K562 (cell line): ENCODE data around the gene ZNF354B. TPM values are rescaled to one million over a fixed set of nuclear protein-coding genes. Genes with fewer than 3 reads are reported as not detected.

Source experiments
- ATAC-seq: fragments of 200-7000 bp; cut with Tn5 transposase; 3 replicates; pipeline ENCODE4 v1.9.1; 2020; ENCODE audit warnings: moderate library complexity
- BruUV-seq: library from RNA; stranded (reverse); fragments of 400-500 nt; replicated peaks from 2 replicates; lab custom pipeline; 2021; lab: Mats Ljungman, UMichigan
- CTCF ChIA-PET: fragments of 300-600 bp; formaldehyde crosslinking; extraction: SDS; loops from one replicate; lab custom pipeline; 2021; ENCODE audit warnings: low intra/inter-chr PET ratio; lab: Yijun Ruan, JAX
- POLR2A ChIA-PET: fragments of 300-600, 350-650 bp; sonication (Branson Sonifier 250); formaldehyde crosslinking; extraction: SDS; loops from one replicate; lab custom pipeline; 2021; ENCODE audit warnings: antibody characterized with exemption, inconsistent platforms; lab: Yijun Ruan, JAX
- DNase-seq, 4 experiments: peaks; one replicate each; pipeline versions ENCODE4 v3.0.0 to v3.0.0-alpha.2; 2011 to 2018; ENCODE audit warnings: low spot score in 3 of 4, mixed read lengths in 3 of 4; ENCODE audit errors: extremely low read depth in 1 of 4
- FAIRE-seq: peaks from 2 replicates; lab custom pipeline; 2011; peaks lifted over from hg19 to GRCh38; lab: Jason Lieb, UNC
- H2AFZ ChIP-seq: 2 replicates; pipeline ENCODE4 v1.6.0; 2011; ENCODE audit warnings: low read depth, low read length, control low read depth, inconsistent platforms
- H3K27ac ChIP-seq: fragments of 200-600 bp; 3 replicates; pipeline ENCODE4 v1.8.0; 2011; ENCODE audit warnings: low read depth, mild to moderate bottlenecking, control low read depth, inconsistent platforms, low read length, moderate library complexity, mixed read lengths; ENCODE audit errors: extremely low read depth
- H3K27me3 ChIP-seq, 2 experiments: fragments of 300-600 bp in 1 of 2; 2 replicates in 1 of 2; 3 replicates in 1 of 2; pipeline versions ENCODE4 v1.6.0 to v1.8.0; 2011; ENCODE audit warnings: inconsistent platforms in 2 of 2, low read length in 2 of 2, mild to moderate bottlenecking in 1 of 2, mixed read lengths in 1 of 2, moderate library complexity in 1 of 2; ENCODE audit not compliant: control insufficient read depth in 2 of 2, insufficient read depth in 2 of 2
- H3K36me3 ChIP-seq: fragments of 300-600 bp; 3 replicates; pipeline ENCODE4 v1.8.0; 2011; ENCODE audit warnings: mild to moderate bottlenecking, low read length, inconsistent platforms; ENCODE audit not compliant: control insufficient read depth, insufficient read depth
- H3K4me1 ChIP-seq, 2 experiments: fragments of 200-600 bp in 1 of 2; replicated peaks in 1 of 2; 2 replicates in 1 of 2; 3 replicates in 1 of 2; pipeline versions ENCODE4 v1.5.1 to v1.8.0; 2011; ENCODE audit warnings: inconsistent platforms in 2 of 2, low read length in 2 of 2, mild to moderate bottlenecking in 1 of 2, mixed read lengths in 1 of 2, moderate library complexity in 1 of 2; ENCODE audit not compliant: control insufficient read depth in 2 of 2, insufficient read depth in 2 of 2
- H3K4me2 ChIP-seq: 2 replicates; pipeline ENCODE4 v1.6.1; 2011; ENCODE audit warnings: low read length, control low read depth, inconsistent platforms, mixed read lengths; ENCODE audit not compliant: insufficient read depth
- H3K4me3 ChIP-seq: fragments of 200-600 bp; sonication (generic), shearing (Covaris generic); 2 replicates; pipeline ENCODE4 v1.5.1; 2016; ENCODE audit warnings: control low read depth, inconsistent platforms
- H3K79me2 ChIP-seq: fragments of 200-600 bp; 3 replicates; pipeline ENCODE4 v1.8.0; 2011; ENCODE audit warnings: low read length, inconsistent platforms; ENCODE audit not compliant: control insufficient read depth, insufficient read depth
- H3K9ac ChIP-seq, 2 experiments: 2 replicates each; pipeline versions ENCODE4 v1.6.0 to v1.6.1; 2011; ENCODE audit warnings: low read depth in 2 of 2, low read length in 2 of 2, control low read depth in 1 of 2, inconsistent platforms in 1 of 2, mild to moderate bottlenecking in 1 of 2, mixed read lengths in 1 of 2; ENCODE audit not compliant: insufficient read depth in 1 of 2
- H3K9me1 ChIP-seq: one replicate; pipeline ENCODE4 v1.6.0; 2011; ENCODE audit warnings: inconsistent platforms, mild to moderate bottlenecking, low read length, moderate library complexity; ENCODE audit not compliant: control insufficient read depth, insufficient read depth
- H3K9me3 ChIP-seq: replicated peaks from 2 replicates; pipeline ENCODE4 v1.5.1; 2011; ENCODE audit warnings: low read depth, low read length, inconsistent platforms; ENCODE audit not compliant: control insufficient read depth, insufficient read depth
- H4K20me1 ChIP-seq: replicated peaks from 2 replicates; pipeline ENCODE4 v1.6.1; 2011; ENCODE audit warnings: low read length, inconsistent platforms, mixed read lengths; ENCODE audit not compliant: control insufficient read depth, insufficient read depth
- E4F1 ChIP-seq: fragments of 250-450 bp; sonication (Bioruptor Pico); IDR thresholded peaks from 2 replicates; pipeline ENCODE4 v1.5.0; 2021; ENCODE audit warnings: mild to moderate bottlenecking, borderline replicate concordance
- EP400 ChIP-seq: fragments of 450-650 bp; IDR thresholded peaks from 2 replicates; pipeline ENCODE4 v1.6.1; 2017; ENCODE audit warnings: antibody characterized with exemption, mild to moderate bottlenecking, moderate library complexity
- HMG20A ChIP-seq: fragments of 450-650 bp; formaldehyde crosslinking; conservative IDR thresholded peaks from 2 replicates; pipeline ENCODE4 v1.4.0; 2020; ENCODE audit warnings: mild to moderate bottlenecking, mixed read lengths
- WGBS: fragments of 100-300 bp; shearing (Covaris generic); methylation state at CpG from one replicate; pipeline ENCODE4 v1.1.6; 2016; ENCODE audit warnings: low coverage, mixed read lengths; ENCODE audit not compliant: insufficient coverage; ENCODE audit errors: missing lambda C conversion rate; 5-methylcytosine and 5-hydroxymethylcytosine counted together
- in situ Hi-C: fragments of 300-500 bp; cut with MboI; formaldehyde crosslinking; loops from 4 replicates; pipeline ENCODE4 v1.15.0; 2018; ENCODE audit warnings: inconsistent platforms, mixed read lengths
- intact Hi-C: fragments of 100-400 bp; cut with micrococcal nuclease; formaldehyde crosslinking; loops from 2 replicates; pipeline ENCODE4 v1.14.2; 2022
- polyA plus RNA-seq, 8 experiments: library from polyadenylated mRNA; depleted of rRNA in 4 of 8; stranded (reverse) in 5 of 8; unstranded in 3 of 8; fragments of >200 nt; fragmentation: Nextera tagmentation in 2 of 8; fragmentation: Illumina TruSeq in 1 of 8; extraction: Ambion mirVana in 2 of 8; extraction: Trizol in 1 of 8; gene quantifications; 2 replicates each; pipeline versions ENCODE4 v1.2.1 to v1.2.3, GENCODE V29; 2011 to 2014; ENCODE audit warnings: inconsistent platforms in 1 of 8, missing spikeins in 1 of 8
- total RNA-seq, 7 experiments: library from RNA; depleted of rRNA in 6 of 7; stranded (reverse); fragments of >200 nt in 6 of 7; fragmentation: Illumina TruSeq in 2 of 7; extraction: Trizol in 2 of 7; gene quantifications; 2 replicates each; pipeline versions ENCODE4 v1.2.1 to v1.2.3, GENCODE V29; 2011 to 2021; ENCODE audit warnings: low replicate concordance in 1 of 7
- TF ChIP-seq, protein P1 (sequence below), 3 experiments: IDR thresholded peaks in 2 of 3; conservative IDR thresholded peaks in 1 of 3; 2 replicates each; pipeline ENCODE4 v1.5.1; 2011 to 2012; ENCODE audit warnings: low read length in 3 of 3, mild to moderate bottlenecking in 3 of 3, control low read depth in 2 of 3, improper control_type of control experiment in 1 of 3, inconsistent platforms in 1 of 3, low read depth in 1 of 3, mixed read lengths in 1 of 3, moderate library complexity in 1 of 3; ENCODE audit not compliant: insufficient read depth in 2 of 3

The ZNF354B gene
- total and polyA plus RNA-seq, 9 of the 15 experiments (the other 6 are each of a cell fraction or from before 2014, with no cell fraction given) = 1.8 to 18.3 (median 11.2) TPM

GRCh38 chr5:178817506-178817905 lies 42.2 kb upstream of the ZNF354B start (continued):
- TF ChIP-seq E4F1 (CRISPR knock-in tag) = no peak

DNA sequence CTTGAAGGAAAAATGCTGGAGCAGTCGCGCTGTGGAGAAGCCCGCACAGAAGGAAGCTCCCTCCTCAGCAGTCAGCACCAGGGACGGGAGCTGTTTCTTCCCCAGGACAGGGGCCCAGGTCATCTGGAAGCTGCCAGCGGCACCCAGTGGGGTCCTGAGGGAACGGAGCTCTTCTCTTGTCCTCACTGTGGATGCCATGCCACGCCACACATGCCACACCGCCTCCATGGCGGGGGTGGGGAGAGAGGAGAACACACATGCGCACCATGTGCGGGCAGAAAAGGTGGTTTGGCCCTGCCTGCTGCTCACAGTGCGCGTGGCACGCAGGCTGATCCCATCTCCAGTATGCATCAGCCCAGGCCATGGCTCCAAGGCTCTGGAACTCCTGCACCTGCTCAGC lies 41.7 kb upstream of the ZNF354B start:
- H4K20me1 ChIP-seq = no peaks in the 10 kb centered on the region
- no peak for DNase-seq
- H3K9me1 ChIP-seq = no peaks in the 10 kb centered on the region
- ChIA-PET POLR2A (interaction anchor here (0.7 to 1.2 kb wide), 3 partner anchors 10 to 492 kb away, joined by 3 read pairs; no protein-coding TSS in a partner anchor), CTCF (no interaction called here)
- 0 out of 4 replicates have a peak overlapping the region, but pooled peaks of 1 of the 2 experiments have one; percentile 31 for H3K9ac ChIP-seq
- H3K4me3 ChIP-seq = no peak overlapping the region
- peak; percentile 49 for ATAC-seq
- H3K36me3 ChIP-seq = peaks cover 10% of the 10 kb centered on the region; the same call in 1 of the 3 replicates
- H3K27me3 ChIP-seq = no peaks in the 10 kb centered on the region
- no peaks in the 10 kb centered on the region; the same call in 2 of the 3 replicates for H3K79me2 ChIP-seq
- in situ Hi-C loops (no loop called here), intact Hi-C loops (no loop called here)
- BruUV-seq = no TSS peak
- H3K4me1 ChIP-seq = peaks cover 0 to 4% of the 10 kb centered on the region in 2 experiments; a peak in 1 of 5 replicates
- FAIRE-seq = no peak
- no peak overlapping the region for H2AFZ ChIP-seq
- H3K9me3 ChIP-seq = no peaks in the 10 kb centered on the region
- no peak overlapping the region for H3K27ac ChIP-seq
- WGBS = 31% methylated on average over 6 of the region's 14 CpGs
- no peak overlapping the region for H3K4me2 ChIP-seq
- TF ChIP-seq, protein P1, sequence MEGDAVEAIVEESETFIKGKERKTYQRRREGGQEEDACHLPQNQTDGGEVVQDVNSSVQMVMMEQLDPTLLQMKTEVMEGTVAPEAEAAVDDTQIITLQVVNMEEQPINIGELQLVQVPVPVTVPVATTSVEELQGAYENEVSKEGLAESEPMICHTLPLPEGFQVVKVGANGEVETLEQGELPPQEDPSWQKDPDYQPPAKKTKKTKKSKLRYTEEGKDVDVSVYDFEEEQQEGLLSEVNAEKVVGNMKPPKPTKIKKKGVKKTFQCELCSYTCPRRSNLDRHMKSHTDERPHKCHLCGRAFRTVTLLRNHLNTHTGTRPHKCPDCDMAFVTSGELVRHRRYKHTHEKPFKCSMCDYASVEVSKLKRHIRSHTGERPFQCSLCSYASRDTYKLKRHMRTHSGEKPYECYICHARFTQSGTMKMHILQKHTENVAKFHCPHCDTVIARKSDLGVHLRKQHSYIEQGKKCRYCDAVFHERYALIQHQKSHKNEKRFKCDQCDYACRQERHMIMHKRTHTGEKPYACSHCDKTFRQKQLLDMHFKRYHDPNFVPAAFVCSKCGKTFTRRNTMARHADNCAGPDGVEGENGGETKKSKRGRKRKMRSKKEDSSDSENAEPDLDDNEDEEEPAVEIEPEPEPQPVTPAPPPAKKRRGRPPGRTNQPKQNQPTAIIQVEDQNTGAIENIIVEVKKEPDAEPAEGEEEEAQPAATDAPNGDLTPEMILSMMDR (IDR thresholded peaks at IDR 0.05 in 2 of 3, conservative IDR thresholded peaks at IDR 0.05 in 1 of 3; ENCODE audit: insufficient read depth in 2 of 3, low read depth in 1 of 3, low read length in 3 of 3) = peak in 1 of 3 experiments; percentile 15; a peak in 1 of 6 replicates
- TF ChIP-seq HMG20A = no peak
- no peak for TF ChIP-seq EP400
